ENCODE measurements around the gene FAIM2.
"Not testable (repeated sequence)": the region's sequence is repeated elsewhere in the genome, so short reads cannot be mapped to it uniquely, and the experiment has no call there.

DNA sequence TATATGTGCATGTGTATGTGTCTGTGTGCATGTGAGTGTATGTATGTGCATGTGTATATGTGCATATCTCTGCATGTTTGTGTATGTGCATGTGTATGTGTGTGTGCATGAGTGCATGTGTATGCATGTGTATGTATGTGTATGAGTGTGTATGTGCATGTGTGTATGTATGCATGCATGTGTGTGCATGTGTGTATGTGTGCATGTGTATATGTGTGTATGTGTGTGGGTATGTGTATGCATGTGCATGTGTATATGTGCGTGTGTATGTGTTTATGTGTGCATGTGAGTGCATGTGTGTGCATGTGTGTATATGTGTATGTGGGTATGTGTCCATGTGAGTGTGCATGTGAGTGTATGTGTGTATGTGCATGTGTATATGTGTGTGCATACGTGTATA, 24.6 kb downstream of the FAIM2 start:
- TF ChIP-seq, protein P1, sequence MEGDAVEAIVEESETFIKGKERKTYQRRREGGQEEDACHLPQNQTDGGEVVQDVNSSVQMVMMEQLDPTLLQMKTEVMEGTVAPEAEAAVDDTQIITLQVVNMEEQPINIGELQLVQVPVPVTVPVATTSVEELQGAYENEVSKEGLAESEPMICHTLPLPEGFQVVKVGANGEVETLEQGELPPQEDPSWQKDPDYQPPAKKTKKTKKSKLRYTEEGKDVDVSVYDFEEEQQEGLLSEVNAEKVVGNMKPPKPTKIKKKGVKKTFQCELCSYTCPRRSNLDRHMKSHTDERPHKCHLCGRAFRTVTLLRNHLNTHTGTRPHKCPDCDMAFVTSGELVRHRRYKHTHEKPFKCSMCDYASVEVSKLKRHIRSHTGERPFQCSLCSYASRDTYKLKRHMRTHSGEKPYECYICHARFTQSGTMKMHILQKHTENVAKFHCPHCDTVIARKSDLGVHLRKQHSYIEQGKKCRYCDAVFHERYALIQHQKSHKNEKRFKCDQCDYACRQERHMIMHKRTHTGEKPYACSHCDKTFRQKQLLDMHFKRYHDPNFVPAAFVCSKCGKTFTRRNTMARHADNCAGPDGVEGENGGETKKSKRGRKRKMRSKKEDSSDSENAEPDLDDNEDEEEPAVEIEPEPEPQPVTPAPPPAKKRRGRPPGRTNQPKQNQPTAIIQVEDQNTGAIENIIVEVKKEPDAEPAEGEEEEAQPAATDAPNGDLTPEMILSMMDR (IDR thresholded peaks at IDR 0.05): not testable (repeated sequence)
- TF ChIP-seq POLR2A (IDR thresholded peaks at IDR 0.05): not testable (repeated sequence)

Measured in heart left ventricle (tissue), 13 donors.